ENCODE results near the gene AGPAT4.
"Not testable (repeated sequence)": the region's sequence is repeated elsewhere in the genome, so short reads cannot be mapped to it uniquely, and the experiment has no call there.

The AGPAT4 gene

DNA sequence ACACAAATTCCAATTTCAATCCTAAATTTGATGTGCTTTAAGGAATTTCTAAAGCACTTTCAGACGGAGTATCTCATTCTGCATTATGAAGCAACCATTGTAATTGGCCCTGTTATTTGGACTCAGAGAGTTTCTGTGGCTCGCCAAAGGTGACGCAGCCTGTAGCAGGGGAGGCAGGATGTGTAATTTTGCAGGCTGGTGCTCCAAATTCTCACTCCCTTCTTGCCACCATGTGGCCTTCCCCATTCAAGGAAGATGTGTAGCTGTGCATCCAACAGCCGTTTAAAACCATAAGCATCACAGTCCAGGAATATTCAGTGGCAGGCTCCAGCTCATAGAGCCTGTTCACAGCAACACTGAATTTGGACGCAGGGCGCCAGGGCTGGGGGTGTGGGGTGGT, 45.8 kb downstream of the AGPAT4 start:
- DNase-seq = no peak
- Histone ChIP-seq H3K4me3 (ENCODE audit: low read depth, low read length) (no peak overlapping the region), H3K36me3 (peaks cover 8% of the 10 kb centered on the region; the same call in 1 of the 2 replicates), H3K27ac (no peak overlapping the region), H3K27me3 (ENCODE audit: insufficient read depth, low read depth, severe bottlenecking) (no peaks in the 10 kb centered on the region), H3K9me3 (ENCODE audit: severe bottlenecking) (no peaks in the 10 kb centered on the region)
- TF ChIP-seq, protein P1, sequence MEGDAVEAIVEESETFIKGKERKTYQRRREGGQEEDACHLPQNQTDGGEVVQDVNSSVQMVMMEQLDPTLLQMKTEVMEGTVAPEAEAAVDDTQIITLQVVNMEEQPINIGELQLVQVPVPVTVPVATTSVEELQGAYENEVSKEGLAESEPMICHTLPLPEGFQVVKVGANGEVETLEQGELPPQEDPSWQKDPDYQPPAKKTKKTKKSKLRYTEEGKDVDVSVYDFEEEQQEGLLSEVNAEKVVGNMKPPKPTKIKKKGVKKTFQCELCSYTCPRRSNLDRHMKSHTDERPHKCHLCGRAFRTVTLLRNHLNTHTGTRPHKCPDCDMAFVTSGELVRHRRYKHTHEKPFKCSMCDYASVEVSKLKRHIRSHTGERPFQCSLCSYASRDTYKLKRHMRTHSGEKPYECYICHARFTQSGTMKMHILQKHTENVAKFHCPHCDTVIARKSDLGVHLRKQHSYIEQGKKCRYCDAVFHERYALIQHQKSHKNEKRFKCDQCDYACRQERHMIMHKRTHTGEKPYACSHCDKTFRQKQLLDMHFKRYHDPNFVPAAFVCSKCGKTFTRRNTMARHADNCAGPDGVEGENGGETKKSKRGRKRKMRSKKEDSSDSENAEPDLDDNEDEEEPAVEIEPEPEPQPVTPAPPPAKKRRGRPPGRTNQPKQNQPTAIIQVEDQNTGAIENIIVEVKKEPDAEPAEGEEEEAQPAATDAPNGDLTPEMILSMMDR (IDR thresholded peaks at IDR 0.05; ENCODE audit: low read depth, low read length) = no peak

DNA sequence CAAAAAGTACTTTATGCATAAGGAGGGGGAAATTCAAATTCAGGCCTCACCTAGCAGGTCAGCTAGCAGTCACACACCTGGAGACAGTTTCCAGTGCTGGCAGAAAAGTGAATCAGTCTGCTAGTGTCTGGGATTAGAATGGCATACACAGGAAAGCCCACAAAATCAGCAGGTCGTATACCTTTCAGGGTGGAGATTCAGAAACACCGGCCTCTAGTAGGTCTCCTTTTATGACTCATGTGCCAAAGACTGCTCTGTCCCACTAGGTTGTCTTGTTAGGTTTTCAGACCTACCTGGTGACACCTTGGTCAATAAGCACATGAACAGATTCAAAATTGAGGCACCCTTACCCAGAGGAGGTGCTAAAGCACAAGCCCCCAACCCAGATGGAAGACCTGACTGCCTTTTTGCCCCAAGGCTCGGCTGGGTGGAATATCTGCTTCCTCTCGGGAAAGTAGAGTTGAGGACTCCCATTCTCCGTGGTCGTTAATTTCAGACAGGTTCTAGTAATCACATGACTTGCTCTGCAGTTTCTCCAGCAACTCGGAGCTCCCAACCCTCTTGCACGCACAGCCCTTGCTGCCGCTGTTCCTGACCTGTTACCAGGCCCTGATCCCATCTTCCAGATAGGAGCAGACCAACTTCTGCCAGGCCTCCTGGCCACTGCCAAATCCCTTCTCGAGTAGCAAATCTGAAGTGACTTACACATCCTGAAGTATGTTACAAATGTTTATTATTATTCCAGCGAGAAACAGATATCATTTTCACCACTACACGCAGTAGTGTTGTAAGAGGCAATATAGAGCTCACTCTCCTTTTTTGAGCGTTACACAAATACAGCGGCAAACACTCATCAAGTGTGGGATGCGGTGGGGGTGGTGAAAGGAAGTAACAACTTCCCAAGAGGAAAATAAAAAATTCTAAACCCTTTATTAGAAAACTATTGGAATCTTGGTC, 46.6 kb downstream of the AGPAT4 start:
- Histone ChIP-seq H3K27me3 (ENCODE audit: insufficient read depth, low read depth, severe bottlenecking) (no peaks in the 10 kb centered on the region), H3K27ac (no peak overlapping the region), H3K4me3 (ENCODE audit: low read depth, low read length) (no peak overlapping the region), H3K9me3 (ENCODE audit: severe bottlenecking) (no peaks in the 10 kb centered on the region), H3K36me3 (peaks cover 8% of the 10 kb centered on the region; the same call in 1 of the 2 replicates)
- TF ChIP-seq, protein P1 (IDR thresholded peaks at IDR 0.05; ENCODE audit: low read depth, low read length) = no peak
- no peak for DNase-seq

DNA sequence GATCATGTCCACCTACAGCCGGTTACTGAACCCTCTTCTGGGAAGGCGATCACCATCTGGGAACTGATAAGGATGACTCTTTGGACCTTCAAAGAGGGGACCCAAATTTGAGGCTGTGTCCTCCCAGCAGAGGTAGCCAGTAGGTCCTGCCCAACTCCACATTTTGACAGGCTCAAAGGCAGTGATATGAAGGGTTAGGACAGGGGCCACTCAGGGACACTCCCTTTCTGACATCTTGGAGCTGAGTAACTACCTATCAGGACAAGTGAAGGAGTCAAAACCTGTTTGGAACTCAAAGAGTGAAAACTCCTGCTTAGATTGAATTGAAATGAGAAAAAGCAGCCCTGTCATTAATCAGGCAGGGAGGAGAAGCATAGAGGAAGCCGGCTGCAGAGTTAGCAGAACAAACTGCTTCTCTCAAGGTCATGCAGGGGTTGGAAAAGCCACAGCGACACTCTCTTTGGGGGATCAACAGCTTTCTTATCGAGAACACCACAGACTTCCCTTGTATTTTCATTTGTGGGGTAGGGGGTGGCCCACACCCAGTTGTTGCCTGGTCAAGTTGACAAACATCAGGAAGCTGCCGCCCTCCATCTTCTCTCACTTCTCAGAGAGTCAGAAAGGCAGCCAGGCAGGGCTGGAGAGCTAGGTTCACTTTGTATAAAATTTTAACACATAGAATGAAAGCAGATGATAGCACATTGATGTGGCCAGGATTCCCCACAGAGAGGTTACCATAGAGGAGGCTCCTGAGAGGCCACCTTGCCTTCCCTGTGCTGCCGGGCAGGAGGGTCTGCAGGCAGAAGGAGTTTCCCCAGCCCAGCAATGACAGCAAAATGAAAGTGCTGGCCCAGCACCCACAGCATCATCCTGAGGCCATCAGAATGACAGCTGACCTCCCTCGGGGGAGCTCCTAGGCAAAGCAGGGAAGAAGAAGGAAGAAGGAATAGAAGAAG, 47.6 kb downstream of the AGPAT4 start:
- H3K36me3 ChIP-seq = peaks cover 1% of the 10 kb centered on the region; the same call in 1 of the 2 replicates
- no peak for DNase-seq
- no peaks in the 10 kb centered on the region for H3K27me3 ChIP-seq (ENCODE audit: insufficient read depth, low read depth, severe bottlenecking)
- TF ChIP-seq, protein P1 (IDR thresholded peaks at IDR 0.05; ENCODE audit: low read depth, low read length) = no peak
- H3K4me3 ChIP-seq (ENCODE audit: low read depth, low read length) = no peak overlapping the region
- H3K27ac ChIP-seq = no peak overlapping the region
- no peaks in the 10 kb centered on the region for H3K9me3 ChIP-seq (ENCODE audit: severe bottlenecking)

DNA sequence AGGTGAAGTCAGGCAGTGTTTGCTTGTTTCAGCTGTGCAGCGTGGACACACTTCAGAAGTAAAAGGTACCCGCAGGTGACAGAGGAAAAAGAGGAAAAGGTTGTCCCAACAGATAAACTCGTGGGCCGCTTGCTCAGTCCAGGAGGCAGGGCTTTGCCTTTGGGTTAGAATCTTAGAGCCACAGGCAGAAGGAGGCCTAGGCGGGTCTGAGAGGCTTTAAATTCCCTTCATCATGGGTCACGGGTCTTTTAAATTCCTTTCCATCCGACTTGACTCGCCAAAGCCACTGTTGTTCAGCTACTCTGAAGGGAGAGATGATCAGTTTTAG, 48.2 kb downstream of the AGPAT4 start:
- Histone ChIP-seq H3K36me3 (no peaks in the 10 kb centered on the region; the same call in 1 of the 2 replicates), H3K4me3 (ENCODE audit: low read depth, low read length) (no peak overlapping the region), H3K9me3 (ENCODE audit: severe bottlenecking) (no peaks in the 10 kb centered on the region), H3K27ac (no peak overlapping the region), H3K27me3 (ENCODE audit: insufficient read depth, low read depth, severe bottlenecking) (no peaks in the 10 kb centered on the region)
- TF ChIP-seq, protein P1 (IDR thresholded peaks at IDR 0.05; ENCODE audit: low read depth, low read length) = no peak
- no peak for DNase-seq

DNA sequence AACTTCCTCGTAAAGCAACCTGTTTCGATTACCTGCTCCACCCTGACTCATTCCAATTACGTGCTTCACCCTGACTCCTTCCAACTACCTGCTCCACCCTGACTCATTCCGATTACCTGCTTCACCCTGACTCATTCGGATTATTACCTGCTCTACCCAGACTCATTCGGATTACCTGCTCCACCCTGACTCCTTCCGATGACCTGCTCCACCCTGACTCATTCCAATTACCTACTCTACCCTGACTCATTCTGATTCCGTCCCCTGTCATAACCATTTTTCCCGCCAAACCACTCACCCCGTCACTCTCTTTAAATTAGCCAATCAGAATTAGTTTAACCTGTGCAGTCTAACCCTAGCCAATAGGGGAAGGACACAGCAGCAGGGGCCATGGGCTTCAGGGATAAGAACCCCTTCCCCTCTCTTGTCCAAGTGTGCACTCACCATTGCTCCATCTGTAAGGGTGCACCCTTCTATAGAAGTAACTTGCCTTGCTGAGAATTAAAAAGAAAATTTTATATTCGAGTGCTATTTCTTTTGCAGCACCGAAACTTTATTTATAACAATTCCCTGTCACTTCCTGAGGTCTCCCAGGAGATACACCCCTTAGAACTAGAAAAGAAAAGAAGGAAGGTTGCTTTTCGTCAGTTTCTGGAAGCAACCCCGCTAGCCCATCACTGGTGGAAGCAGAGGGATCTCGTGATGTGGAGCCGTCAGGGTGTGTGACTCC, 48.7 kb downstream of the AGPAT4 start:
- not testable (repeated sequence) for H3K27ac ChIP-seq; H3K27me3 ChIP-seq (ENCODE audit: insufficient read depth, low read depth, severe bottlenecking); H3K9me3 ChIP-seq (ENCODE audit: severe bottlenecking); H3K4me3 ChIP-seq (ENCODE audit: low read depth, low read length); DNase-seq; H3K36me3 ChIP-seq

Measured in WERI-Rb-1 (cell line).